ENCODE data around the gene IFIT2.

- no peak for TF ChIP-seq POLR2A (IDR thresholded peaks at IDR 0.05)
- TF ChIP-seq CTCF (IDR thresholded peaks at IDR 0.05), result no peak
Observed at GRCh38 chr10:89343089-89343767, 41.4 kb downstream of the IFIT2 start.

All from right lobe of liver (tissue), 4 donors.